ENCODE results near the gene CIAPIN1. TPM values are rescaled to one million over a fixed set of nuclear protein-coding genes. Genes with fewer than 3 reads are reported as not detected.
A peak's percentile ranks its signal among the peaks of the same experiment; 100 is the strongest.

The CIAPIN1 gene
- total RNA-seq, 1 experiment from 2014 or later, result 82.8 TPM

DNA sequence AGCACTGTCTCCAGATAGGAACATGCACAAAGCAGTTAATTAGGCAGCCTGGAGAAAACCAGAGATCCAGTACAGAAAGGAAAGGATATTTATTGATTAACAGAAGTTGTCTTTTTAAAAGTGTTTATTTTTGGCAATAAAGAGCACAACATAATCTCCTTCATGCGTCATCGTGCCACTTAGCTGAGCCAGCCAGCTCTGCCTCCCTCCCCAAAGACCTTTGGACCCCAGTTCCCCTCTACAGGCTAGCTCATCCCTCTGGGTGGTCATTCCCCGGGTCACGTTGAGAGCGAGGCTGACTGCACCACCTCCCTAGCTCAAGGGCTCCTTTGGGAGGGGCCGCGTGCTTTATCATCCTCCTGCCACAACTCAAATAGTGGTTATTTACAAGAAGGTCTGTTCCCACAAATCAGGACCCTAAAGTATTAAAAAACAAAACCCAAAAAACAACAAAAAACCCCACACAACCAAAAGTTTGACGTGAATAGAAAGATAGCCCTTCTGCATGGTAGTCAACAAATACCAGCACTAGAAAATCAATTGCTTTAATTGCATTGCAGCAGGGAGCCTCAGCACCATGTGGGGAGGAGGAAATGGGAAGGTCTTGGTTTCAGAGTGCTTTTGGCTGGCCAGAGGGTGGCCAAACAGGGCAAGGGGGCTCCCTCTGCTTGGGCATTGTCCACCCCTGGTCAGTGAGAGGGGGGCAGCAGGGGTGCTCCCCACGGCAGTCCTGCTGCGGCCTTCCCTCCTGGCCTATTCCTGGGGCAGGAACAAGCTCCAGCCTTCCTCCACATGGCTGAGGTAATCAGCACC lies 24.9 kb upstream of the CIAPIN1 start:
- peak overlapping the region; percentile 28 for H3K27ac ChIP-seq (ENCODE audit: insufficient read length, low read depth, low read length)
- H3K4me3 Mint-ChIP-seq, result peak overlapping the region; percentile 22 to 74; a peak in 4 of 5 replicates

More for the DNA sequence above, 24.9 kb upstream of the CIAPIN1 start:
- Histone ChIP-seq H3K4ac (ENCODE audit: low read depth, low read length) (no peak overlapping the region), H3K9me3 (ENCODE audit: control insufficient read depth, low read depth, low read length) (no peaks in the 10 kb centered on the region), H3K56ac (ENCODE audit: insufficient read length, low read depth, low read length) (no peak overlapping the region), H4K20me1 (ENCODE audit: control insufficient read depth, insufficient read depth, insufficient read length) (no peaks in the 10 kb centered on the region), H3K27me3 (ENCODE audit: insufficient read depth, low read length) (no peaks in the 10 kb centered on the region), H3K4me2 (ENCODE audit: insufficient read depth, insufficient read length, low read length) (no peak overlapping the region), H2BK15ac (ENCODE audit: low read depth, low read length) (no peak overlapping the region), H3K79me2 (ENCODE audit: insufficient read depth, low read length) (no peaks in the 10 kb centered on the region), H2BK120ac (ENCODE audit: low read depth, low read length, poor library complexity, severe bottlenecking) (no peak overlapping the region), H4K8ac (replicated peaks; ENCODE audit: insufficient read length, low read depth, low read length) (no peak overlapping the region), H2BK20ac (ENCODE audit: low read depth, low read length, poor library complexity, severe bottlenecking) (no peak overlapping the region), H3K23ac (ENCODE audit: insufficient read length, low read depth, low read length) (no peak overlapping the region), H3K79me1 (ENCODE audit: insufficient read depth, low read depth, low read length, poor library complexity, severe bottlenecking) (no peaks in the 10 kb centered on the region), H2AFZ (ENCODE audit: low read length) (no peak overlapping the region), H2AK5ac (ENCODE audit: insufficient read length, low read length) (no peak overlapping the region), H3T11ph (ENCODE audit: low read length) (no peak overlapping the region), H3K9ac (ENCODE audit: extremely low read depth, insufficient read length, low read length) (no peak overlapping the region), H3K14ac (ENCODE audit: insufficient read depth, low read length) (no peak overlapping the region; the same call in 1 of the 2 replicates), H2BK5ac (ENCODE audit: insufficient read length, low read length) (no peak overlapping the region), H3K18ac (ENCODE audit: insufficient read length, low read depth, low read length) (no peak overlapping the region), H4K91ac (ENCODE audit: insufficient read length, low read depth, low read length) (no peak overlapping the region), H3K23me2 (ENCODE audit: insufficient read length, low read depth, low read length, poor library complexity, severe bottlenecking) (no peaks in the 10 kb centered on the region), H2BK12ac (ENCODE audit: insufficient read length, low read depth, low read length) (no peak overlapping the region), H3K4me1 (ENCODE audit: insufficient read depth, low read length) (peaks cover 14% of the 10 kb centered on the region; the same call in 1 of the 2 replicates), H4K5ac (ENCODE audit: insufficient read length, low read depth, low read length) (no peak overlapping the region)
- peak; percentile 43 for DNase-seq
- peak overlapping the region; percentile 17 to 86 (median 79); a peak in 6 of 7 replicates for H3K27ac Mint-ChIP-seq
- WGBS (ENCODE audit: extremely low coverage, insufficient read length, low lambda C conversion rate), result no CpG with 5 or more reads among the region's 10 CpGs
- H3K36me3 Mint-ChIP-seq (ENCODE audit: insufficient read depth in 1 of 3, low read depth in 3 of 3), result peaks cover 29 to 56% (median 48%) of the 10 kb centered on the region in 3 experiments
- no peaks in the 10 kb centered on the region for H3K9me3 Mint-ChIP-seq
- peaks cover 25 to 37% of the 10 kb centered on the region in 2 experiments for H3K4me1 Mint-ChIP-seq
- TF ChIP-seq, protein P1, sequence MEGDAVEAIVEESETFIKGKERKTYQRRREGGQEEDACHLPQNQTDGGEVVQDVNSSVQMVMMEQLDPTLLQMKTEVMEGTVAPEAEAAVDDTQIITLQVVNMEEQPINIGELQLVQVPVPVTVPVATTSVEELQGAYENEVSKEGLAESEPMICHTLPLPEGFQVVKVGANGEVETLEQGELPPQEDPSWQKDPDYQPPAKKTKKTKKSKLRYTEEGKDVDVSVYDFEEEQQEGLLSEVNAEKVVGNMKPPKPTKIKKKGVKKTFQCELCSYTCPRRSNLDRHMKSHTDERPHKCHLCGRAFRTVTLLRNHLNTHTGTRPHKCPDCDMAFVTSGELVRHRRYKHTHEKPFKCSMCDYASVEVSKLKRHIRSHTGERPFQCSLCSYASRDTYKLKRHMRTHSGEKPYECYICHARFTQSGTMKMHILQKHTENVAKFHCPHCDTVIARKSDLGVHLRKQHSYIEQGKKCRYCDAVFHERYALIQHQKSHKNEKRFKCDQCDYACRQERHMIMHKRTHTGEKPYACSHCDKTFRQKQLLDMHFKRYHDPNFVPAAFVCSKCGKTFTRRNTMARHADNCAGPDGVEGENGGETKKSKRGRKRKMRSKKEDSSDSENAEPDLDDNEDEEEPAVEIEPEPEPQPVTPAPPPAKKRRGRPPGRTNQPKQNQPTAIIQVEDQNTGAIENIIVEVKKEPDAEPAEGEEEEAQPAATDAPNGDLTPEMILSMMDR (conservative IDR thresholded peaks at IDR 0.05), result no peak
- no peaks in the 10 kb centered on the region for H3K27me3 Mint-ChIP-seq (ENCODE audit: low read depth)

Measured in H9 (cell line).